ENCODE measurements around the gene HIPK2.

The HIPK2 gene

DNA sequence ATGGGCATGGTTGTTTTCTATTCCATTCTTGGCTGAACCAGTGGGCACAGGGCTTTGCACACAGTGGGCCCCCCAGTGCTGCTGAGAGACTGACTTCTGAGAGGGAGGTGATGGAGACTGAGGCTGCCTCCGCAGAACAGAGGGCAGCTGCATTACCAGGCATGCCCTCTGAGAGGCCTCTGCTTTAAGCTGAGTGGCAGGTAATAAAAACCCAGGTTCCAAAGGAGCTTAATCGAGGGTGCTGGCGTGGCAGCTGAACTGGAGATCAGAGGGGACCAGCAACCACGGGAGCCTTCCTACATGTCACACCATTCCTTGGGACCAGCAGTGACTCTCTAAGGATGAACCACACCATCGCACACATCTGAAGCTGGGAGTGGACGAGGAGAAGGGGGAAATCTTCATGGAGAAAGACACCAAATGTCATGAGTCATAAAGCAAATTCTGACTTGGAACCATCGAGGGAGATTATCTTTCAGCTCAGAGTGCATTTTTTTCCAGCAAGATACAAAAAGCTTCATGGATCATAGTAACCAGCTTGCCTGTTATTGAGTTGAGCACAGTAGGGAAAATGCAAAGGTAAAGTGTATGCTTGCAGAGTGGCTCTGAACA, 24.6 kb downstream of the HIPK2 start:
- CTCF ChIA-PET, result interaction anchor here (0.9 to 2.7 kb wide), 4 partner anchors 12 to 51 kb away, joined by 3 to 9 read pairs (median 6); no protein-coding TSS in a partner anchor
- DNase-seq (ENCODE audit: extremely low spot score), result no peak
- POLR2A ChIA-PET, result interaction anchor here (0.6 kb wide), 1 partner anchor 26 kb away, joined by 4 read pairs; no protein-coding TSS in a partner anchor
- no peak for TF ChIP-seq CTCF (IDR thresholded peaks at IDR 0.05; ENCODE audit: control extremely low read depth, extremely low read depth, low read depth, missing control alignments)

DNA sequence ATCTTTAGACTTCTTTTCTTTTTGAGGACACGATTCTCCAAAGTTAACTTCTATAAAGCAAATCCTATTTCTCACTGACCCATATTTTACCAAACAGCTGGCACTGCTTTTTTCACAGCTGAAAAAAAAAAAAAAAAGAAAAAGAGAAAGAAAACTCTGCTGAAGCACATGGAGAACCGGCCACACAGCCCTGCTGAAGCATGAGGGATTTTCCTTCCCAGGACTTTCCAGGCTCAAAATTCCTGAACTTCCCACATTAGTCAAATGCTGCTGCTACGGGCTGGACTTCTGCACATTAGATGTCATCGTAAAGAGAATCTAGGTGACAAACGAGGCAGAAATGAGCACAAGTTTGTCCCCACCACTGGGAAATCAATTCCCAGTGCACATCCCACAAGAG, 25.2 kb downstream of the HIPK2 start:
- TF ChIP-seq CTCF (IDR thresholded peaks at IDR 0.05; ENCODE audit: control extremely low read depth, extremely low read depth, low read depth, missing control alignments), result no peak
- ChIA-PET POLR2A (no interaction called here), CTCF (interaction anchor here (0.9 to 1.9 kb wide), 3 partner anchors 11 to 50 kb away, joined by 3 to 9 read pairs (median 4); no protein-coding TSS in a partner anchor)
- DNase-seq (ENCODE audit: extremely low spot score), result no peak

GRCh38 chr7:139752148-139752547, 25.6 kb downstream of the HIPK2 start:
- DNase-seq (ENCODE audit: extremely low spot score), result no peak
- no peak for TF ChIP-seq CTCF (IDR thresholded peaks at IDR 0.05; ENCODE audit: control extremely low read depth, extremely low read depth, low read depth, missing control alignments)
- POLR2A ChIA-PET, result no interaction called here
- CTCF ChIA-PET, result interaction anchor here (0.7 to 1.9 kb wide), 6 partner anchors 8 to 106 kb away, joined by 3 to 9 read pairs (median 4); no protein-coding TSS in a partner anchor

- DNase-seq (ENCODE audit: extremely low spot score), result no peak
- POLR2A ChIA-PET, result no interaction called here
- CTCF ChIA-PET, result interaction anchor here (1.2 to 1.6 kb wide), 5 partner anchors 10 to 105 kb away, joined by 3 to 6 read pairs (median 4); no protein-coding TSS in a partner anchor
- no peak for TF ChIP-seq CTCF (IDR thresholded peaks at IDR 0.05; ENCODE audit: control extremely low read depth, extremely low read depth, low read depth, missing control alignments)
Observed at GRCh38 chr7:139750459-139751095, 27.2 kb downstream of the HIPK2 start.

DNA sequence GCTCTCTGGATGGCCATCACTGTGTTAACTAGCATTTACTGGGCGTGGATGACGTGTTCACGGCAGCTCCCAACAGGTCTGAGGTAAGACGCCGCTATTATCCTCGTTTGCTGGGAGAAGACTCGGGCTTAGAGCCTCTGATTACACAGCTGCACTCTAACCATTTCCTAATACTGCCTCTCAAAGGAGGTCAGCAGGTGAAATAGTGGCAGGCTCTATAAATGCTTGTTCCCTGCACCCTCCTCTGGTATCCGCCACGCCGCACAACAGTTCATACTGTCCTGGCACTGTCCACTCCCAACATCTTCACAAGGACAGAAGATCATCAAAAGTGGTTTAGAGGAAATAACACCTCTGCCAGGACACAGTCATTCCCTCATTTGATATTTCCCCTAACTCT, 28.3 kb downstream of the HIPK2 start:
- TF ChIP-seq CTCF (IDR thresholded peaks at IDR 0.05; ENCODE audit: control extremely low read depth, extremely low read depth, low read depth, missing control alignments), result no peak
- CTCF ChIA-PET, result interaction anchor here (1.2 to 3.9 kb wide), 8 partner anchors 11 to 256 kb away, joined by 3 to 11 read pairs (median 4); no protein-coding TSS in a partner anchor
- POLR2A ChIA-PET, result no interaction called here

DNA sequence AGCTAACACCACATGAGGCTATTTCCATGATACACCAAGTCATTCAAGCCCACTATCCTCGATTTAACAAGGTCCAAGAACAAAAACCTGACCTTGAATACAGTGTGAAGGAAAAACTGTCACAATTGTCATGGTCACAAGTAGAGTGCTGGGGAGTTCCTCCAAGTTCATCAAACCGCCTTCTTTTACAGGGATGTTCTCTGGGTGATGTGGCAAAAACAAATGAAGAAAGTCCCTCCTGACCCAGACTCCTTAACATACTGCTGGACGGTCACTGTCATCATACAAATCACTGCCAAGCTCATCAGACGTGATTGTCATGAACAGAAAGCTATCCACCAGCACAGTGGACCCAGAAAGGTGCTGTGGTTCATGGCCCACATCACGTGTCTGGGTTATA, 28.9 kb downstream of the HIPK2 start:
- ChIA-PET POLR2A (interaction anchor here (1.2 kb wide), 1 partner anchor 40 kb away, joined by 3 read pairs; no protein-coding TSS in a partner anchor), CTCF (interaction anchor here (1.2 to 3.9 kb wide), 7 partner anchors 11 to 257 kb away, joined by 3 to 11 read pairs (median 5); no protein-coding TSS in a partner anchor)
- TF ChIP-seq CTCF (IDR thresholded peaks at IDR 0.05; ENCODE audit: control extremely low read depth, extremely low read depth, low read depth, missing control alignments), result no peak
- no peak for DNase-seq (ENCODE audit: extremely low spot score)

More for the DNA sequence above, 28.3 kb downstream of the HIPK2 start:
- no peak for DNase-seq (ENCODE audit: extremely low spot score)

All from GM10248 (cell line).